Esophagus squamous epithelium (tissue), 5 donors: Measurements from ENCODE around the gene HM13. TPM values are rescaled to one million over a fixed set of nuclear protein-coding genes. Genes with fewer than 3 reads are reported as not detected.
"Not testable (repeated sequence)": the region's sequence is repeated elsewhere in the genome, so short reads cannot be mapped to it uniquely, and the experiment has no call there.

ENCODE experiments used
- DNase-seq: peaks from one replicate; lab custom pipeline; 2025; lab: John Stamatoyannopoulos, UW
- H3K27ac ChIP-seq, 4 donors: fragments of 200-600 bp; sonication (generic); one replicate each; pipeline ENCODE4 v1.5.1; 2016 to 2019; ENCODE audit warnings: mild to moderate bottlenecking in 1 of 4
- H3K27me3 ChIP-seq, 4 donors: fragments of 200-600 bp; sonication (generic); 1 replicate in 3 of 4; 2 replicates in 1 of 4; pipeline versions ENCODE4 v1.5.1 to v1.6.0; 2017 to 2021; ENCODE audit warnings: antibody characterized with exemption in 1 of 4
- H3K36me3 ChIP-seq, 3 donors: fragments of 200-600 bp; sonication (generic); one replicate each; pipeline ENCODE4 v1.5.1; 2016 to 2019
- H3K4me1 ChIP-seq, 3 donors: fragments of 200-600 bp; sonication (generic); one replicate each; pipeline ENCODE4 v1.5.1; 2017 to 2019
- H3K4me3 ChIP-seq, 4 donors: fragments of 200-600 bp; sonication (generic); 1 replicate in 3 of 4; 2 replicates in 1 of 4; pipeline ENCODE4 v1.5.1; 2016 to 2019; ENCODE audit warnings: mild to moderate bottlenecking in 2 of 4, moderate library complexity in 1 of 4
- H3K9me3 ChIP-seq, 3 donors: fragments of 200-600 bp; sonication (generic); one replicate each; pipeline ENCODE4 v1.5.1; 2016 to 2019
- POLR2A ChIP-seq, 4 donors: fragments of 450-650 bp; IDR thresholded peaks; one replicate each; pipeline ENCODE4 v1.6.1; 2017; ENCODE audit warnings: antibody characterized with exemption in 4 of 4, mild to moderate bottlenecking in 4 of 4, moderate library complexity in 3 of 4
- WGBS, 2 donors: methylation state at CpG; one replicate each; pipeline ENCODE4 v1.1.5; 2018; 5-methylcytosine and 5-hydroxymethylcytosine counted together
- intact Hi-C: fragments of 100-400 bp; cut with DNase I; formaldehyde crosslinking; loops from one replicate; pipeline ENCODE4 v1.15.0; 2022
- total RNA-seq, 4 donors: library from RNA; depleted of rRNA; stranded (reverse); fragments of >200 nt; gene quantifications; one replicate each; pipeline ENCODE4 v1.1.0, GENCODE V29; 2016
- TF ChIP-seq, protein P1 (sequence below), 6 experiments: fragments of 450-650 bp in 4 of 6; fragments of 200-600 bp in 2 of 6; sonication (generic) in 2 of 6; IDR thresholded peaks; one replicate each; pipeline ENCODE4 v1.5.1; 2016 to 2019; ENCODE audit warnings: antibody characterized with exemption in 6 of 6, mild to moderate bottlenecking in 4 of 6, moderate library complexity in 4 of 6
- donor health status: DM: yes; HTN: yes; CAD: no.

The HM13 gene
- total RNA-seq, 4 donors from 2014 or later: 76.3 to 162 (median 108) TPM

GRCh38 chr20:31572042-31572700 lies 57.9 kb downstream of the HM13 start:
- H3K9me3 ChIP-seq: no peaks in the 10 kb centered on the region
- H3K27ac ChIP-seq: peak overlapping the region; percentile 86 to 96 (median 93)
- intact Hi-C loops: loop anchor here (5.0 kb wide), 1 partner anchor 35 kb away; the partner anchor contains the start of gene ID1
- no peak for DNase-seq
- H3K4me3 ChIP-seq: peak overlapping the region; percentile 37 to 68 (median 60)
- no peak for TF ChIP-seq POLR2A (IDR thresholded peaks at IDR 0.05)
- TF ChIP-seq, protein P1, sequence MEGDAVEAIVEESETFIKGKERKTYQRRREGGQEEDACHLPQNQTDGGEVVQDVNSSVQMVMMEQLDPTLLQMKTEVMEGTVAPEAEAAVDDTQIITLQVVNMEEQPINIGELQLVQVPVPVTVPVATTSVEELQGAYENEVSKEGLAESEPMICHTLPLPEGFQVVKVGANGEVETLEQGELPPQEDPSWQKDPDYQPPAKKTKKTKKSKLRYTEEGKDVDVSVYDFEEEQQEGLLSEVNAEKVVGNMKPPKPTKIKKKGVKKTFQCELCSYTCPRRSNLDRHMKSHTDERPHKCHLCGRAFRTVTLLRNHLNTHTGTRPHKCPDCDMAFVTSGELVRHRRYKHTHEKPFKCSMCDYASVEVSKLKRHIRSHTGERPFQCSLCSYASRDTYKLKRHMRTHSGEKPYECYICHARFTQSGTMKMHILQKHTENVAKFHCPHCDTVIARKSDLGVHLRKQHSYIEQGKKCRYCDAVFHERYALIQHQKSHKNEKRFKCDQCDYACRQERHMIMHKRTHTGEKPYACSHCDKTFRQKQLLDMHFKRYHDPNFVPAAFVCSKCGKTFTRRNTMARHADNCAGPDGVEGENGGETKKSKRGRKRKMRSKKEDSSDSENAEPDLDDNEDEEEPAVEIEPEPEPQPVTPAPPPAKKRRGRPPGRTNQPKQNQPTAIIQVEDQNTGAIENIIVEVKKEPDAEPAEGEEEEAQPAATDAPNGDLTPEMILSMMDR (IDR thresholded peaks at IDR 0.05): no peak
- 30 to 32% methylated on average over 15 to 17 of the region's 17 CpGs for WGBS, 2 donors
- no peaks in the 10 kb centered on the region for H3K27me3 ChIP-seq
- peaks cover 0 to 36% (median 8%) of the 10 kb centered on the region in 3 donors for H3K36me3 ChIP-seq
- peaks cover 23 to 68% (median 47%) of the 10 kb centered on the region in 3 donors for H3K4me1 ChIP-seq

DNA sequence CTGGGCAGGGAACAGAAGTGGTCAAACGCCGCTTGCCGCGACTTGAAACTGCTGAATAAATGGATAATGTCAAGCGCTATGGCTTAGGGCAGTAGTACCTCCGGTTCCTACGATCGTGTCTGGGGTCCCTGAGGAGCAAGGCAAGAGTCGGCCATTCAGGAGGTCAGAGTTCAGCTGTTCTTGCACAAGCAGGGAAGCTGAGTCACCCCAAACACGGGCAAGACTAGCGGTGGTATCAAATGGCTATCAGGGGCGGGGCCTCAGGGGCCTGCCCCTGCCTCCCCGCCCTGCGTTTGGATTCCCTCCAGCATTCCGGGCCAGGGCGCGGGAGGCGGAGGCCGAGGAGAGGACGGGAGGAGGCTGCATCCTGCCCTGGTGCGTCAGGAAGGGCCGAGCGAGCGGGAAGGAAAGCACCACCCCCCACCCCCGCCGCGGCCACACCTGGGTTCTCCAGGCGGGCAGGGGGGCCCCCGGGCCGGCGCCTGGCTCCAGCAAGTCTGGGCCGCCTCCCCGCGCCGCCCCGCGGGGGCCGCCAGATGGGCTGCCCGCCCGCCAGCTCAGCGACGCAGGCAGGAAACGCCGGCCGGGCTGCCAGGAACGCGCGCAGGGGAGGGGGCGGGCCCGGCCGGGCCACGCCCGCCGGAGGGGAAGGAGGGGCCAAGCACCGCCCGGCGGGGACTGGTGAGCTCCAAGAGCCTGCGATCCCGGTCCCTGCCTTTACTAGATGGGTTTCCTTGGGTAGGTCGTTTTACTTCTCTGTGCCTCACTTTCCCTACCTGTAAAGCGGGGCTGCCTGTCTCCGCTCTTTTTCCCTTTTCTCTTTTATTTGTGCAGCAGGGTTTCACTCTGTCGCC lies 58.7 kb downstream of the HM13 start:
- no peaks in the 10 kb centered on the region for H3K27me3 ChIP-seq
- WGBS, 2 donors: 3 to 4% methylated on average over 13 to 17 of the region's 63 CpGs
- TF ChIP-seq, protein P1 (IDR thresholded peaks at IDR 0.05): peak in 4 of 6 experiments; percentile 12 to 23 (median 22)
- peak in 3 of 4 donors; percentile 49 to 88 (median 81) for TF ChIP-seq POLR2A (IDR thresholded peaks at IDR 0.05)
- H3K4me3 ChIP-seq: peak overlapping the region; percentile 37 to 68 (median 60)
- DNase-seq: peak; percentile 74
- H3K4me1 ChIP-seq: peaks cover 22 to 60% (median 44%) of the 10 kb centered on the region in 3 donors
- intact Hi-C loops: loop anchor here (5.0 kb wide), 1 partner anchor 34 kb away; the partner anchor contains the start of gene ID1
- H3K27ac ChIP-seq: peak overlapping the region; percentile 86 to 96 (median 93)
- H3K9me3 ChIP-seq: no peaks in the 10 kb centered on the region
- H3K36me3 ChIP-seq: peaks cover 0 to 29% (median 8%) of the 10 kb centered on the region in 3 donors

- Histone ChIP-seq H3K36me3 (peaks cover 0 to 21% (median 8%) of the 10 kb centered on the region in 3 donors), H3K4me1 (peaks cover 22 to 52% (median 36%) of the 10 kb centered on the region in 3 donors), H3K4me3 (peak overlapping the region; percentile 37 to 68 (median 60)), H3K27ac (peak overlapping the region; percentile 86 to 96 (median 93)), H3K27me3 (no peaks in the 10 kb centered on the region), H3K9me3 (no peaks in the 10 kb centered on the region)
- intact Hi-C loops: loop anchor here (5.0 kb wide), 1 partner anchor 34 kb away; the partner anchor contains the start of gene ID1
- TF ChIP-seq, protein P1 (IDR thresholded peaks at IDR 0.05): no peak
- no peak for TF ChIP-seq POLR2A (IDR thresholded peaks at IDR 0.05)
- 9 to 27% methylated on average over 19 of the region's 19 CpGs for WGBS, 2 donors
- DNase-seq: no peak
Observed at GRCh38 chr20:31573555-31574321, 59.5 kb downstream of the HM13 start.

DNA sequence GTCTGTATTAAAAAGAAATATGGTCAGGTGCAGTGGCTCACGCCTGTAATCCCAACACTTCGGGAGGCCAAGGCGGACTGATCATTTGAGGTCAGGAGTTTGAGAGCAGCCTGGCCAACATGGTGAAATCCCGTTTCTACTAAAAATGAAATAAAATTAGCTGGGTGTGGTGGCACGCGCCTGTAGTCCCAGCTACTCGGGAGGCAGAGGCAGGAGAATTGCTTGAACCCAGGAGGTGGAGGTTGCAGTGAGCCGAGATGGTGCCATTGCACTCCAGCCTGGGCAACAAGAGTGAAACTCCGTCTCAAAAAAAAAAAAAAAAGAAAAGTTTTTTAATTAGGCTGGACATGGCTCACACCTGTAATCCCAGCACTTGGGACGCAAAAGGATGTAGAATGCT lies 60.7 kb downstream of the HM13 start:
- 90 to 92% methylated on average over 10 of the region's 10 CpGs for WGBS, 2 donors
- not testable (repeated sequence) for H3K4me3 ChIP-seq, H3K9me3 ChIP-seq, H3K36me3 ChIP-seq, H3K27me3 ChIP-seq, DNase-seq
- Histone ChIP-seq H3K27ac (peak overlapping the region in 1 of 4 donors; percentile 92), H3K4me1 (peaks cover 19 to 40% (median 25%) of the 10 kb centered on the region in 3 donors)
- intact Hi-C loops: loop anchor here (5.0 kb wide), 1 partner anchor 32 kb away; the partner anchor contains the start of gene ID1

DNA sequence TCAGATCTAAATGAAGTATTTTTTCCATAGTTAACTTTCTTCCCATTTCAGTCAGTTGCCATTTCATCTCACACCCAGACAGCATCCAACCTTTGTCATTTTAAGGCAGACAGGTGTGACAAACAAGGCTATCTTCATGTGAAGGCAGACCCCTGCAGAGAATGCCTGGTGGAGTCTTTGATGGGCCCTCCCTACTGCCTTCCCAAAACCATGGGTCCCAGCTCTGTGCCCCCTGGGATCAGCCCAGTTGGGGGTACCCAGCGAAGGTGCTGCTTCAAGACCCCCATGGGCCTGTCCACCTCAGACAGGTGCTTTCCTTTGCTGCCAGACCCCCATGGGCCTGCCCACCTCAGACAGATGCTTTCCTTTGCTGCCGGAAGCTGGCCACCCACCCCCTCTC lies 62.5 kb downstream of the HM13 start:
- no peak for TF ChIP-seq POLR2A (IDR thresholded peaks at IDR 0.05)
- TF ChIP-seq, protein P1 (IDR thresholded peaks at IDR 0.05): no peak
- Histone ChIP-seq H3K9me3 (no peaks in the 10 kb centered on the region), H3K27ac (no peak overlapping the region), H3K36me3 (no peaks in the 10 kb centered on the region), H3K27me3 (no peaks in the 10 kb centered on the region), H3K4me3 (no peak overlapping the region), H3K4me1 (peaks cover 14 to 22% (median 19%) of the 10 kb centered on the region in 3 donors)
- DNase-seq: no peak
- intact Hi-C loops: no loop called here
- 100% methylated on average over 1 of the region's 2 CpGs; no CpG with 5 or more reads in 1 of the 2 donors for WGBS, 2 donors
